GM12878 (cell line): Measurements from ENCODE around the gene SLC28A1.

Source experiments
- CTCF ChIP-seq, 3 experiments: IDR thresholded peaks in 2 of 3; conservative IDR thresholded peaks in 1 of 3; 2 replicates each; pipeline ENCODE4 v1.5.1; 2011; ENCODE audit warnings: low read depth in 3 of 3, low read length in 3 of 3, mild to moderate bottlenecking in 3 of 3, control low read depth in 2 of 3, moderate library complexity in 2 of 3, inconsistent platforms in 1 of 3, mixed read lengths in 1 of 3; ENCODE audit not compliant: control insufficient read depth in 2 of 3, insufficient read depth in 1 of 3; ENCODE audit errors: extremely low read depth in 1 of 3
- FOXK2 ChIP-seq: fragments of 450-650 bp; IDR thresholded peaks from 2 replicates; pipeline ENCODE4 v1.6.1; 2017; ENCODE audit warnings: mild to moderate bottlenecking, moderate library complexity
- SREBF2 ChIP-seq: IDR thresholded peaks from 2 replicates; pipeline ENCODE4 v1.6.1; 2012; ENCODE audit warnings: mild to moderate bottlenecking, low read length
- TCF12 ChIP-seq: IDR thresholded peaks from 2 replicates; pipeline ENCODE4 v1.6.1; 2011; ENCODE audit warnings: low read depth, mild to moderate bottlenecking, low read length
- ZBTB4 ChIP-seq: fragments of 450-650 bp; formaldehyde crosslinking; IDR thresholded peaks from 2 replicates; pipeline ENCODE4 v1.4.0; 2022; ENCODE audit warnings: mild to moderate bottlenecking, moderate library complexity

- no peak for TF ChIP-seq SREBF2
- TF ChIP-seq FOXK2 = no peak
- no peak for TF ChIP-seq ZBTB4 (CRISPR knock-in tag)
- no peak for TF ChIP-seq CTCF (IDR thresholded peaks at IDR 0.05 in 2 of 3, conservative IDR thresholded peaks at IDR 0.05 in 1 of 3; ENCODE audit: control insufficient read depth in 2 of 3, extremely low read depth in 1 of 3, insufficient read depth in 1 of 3, low read depth in 3 of 3, low read length in 3 of 3)
- TF ChIP-seq TCF12 = no peak
Measured at GRCh38 chr15:84842781-84843180, 41.7 kb upstream of the SLC28A1 start.
